PC-3 (cell line): Measurements from ENCODE around the gene NPSR1. TPM values are rescaled to one million over a fixed set of nuclear protein-coding genes. Genes with fewer than 3 reads are reported as not detected.
"Not testable (repeated sequence)": the region's sequence is repeated elsewhere in the genome, so short reads cannot be mapped to it uniquely, and the experiment has no call there.

ENCODE experiments used
- ATAC-seq: fragments of 200-7000 bp; cut with Tn5 transposase; 2 replicates; pipeline ENCODE4 v1.9.1; 2020; ENCODE audit warnings: mild to moderate bottlenecking, moderate library complexity
- BruUV-seq: library from RNA; stranded (reverse); fragments of 400-500 nt; replicated peaks from 2 replicates; lab custom pipeline; 2021; lab: Mats Ljungman, UMichigan
- CTCF ChIA-PET: fragments of 300-600 bp; sonication (Branson Sonifier 250); formaldehyde crosslinking; loops from one replicate; lab custom pipeline; 2022; ENCODE audit warnings: antibody characterized with exemption; lab: Charles Lee
- POLR2A ChIA-PET: fragments of 300-600 bp; sonication (Branson Sonifier 250); formaldehyde crosslinking; loops from one replicate; lab custom pipeline; 2022; ENCODE audit warnings: antibody characterized with exemption; ENCODE audit not compliant: unreplicated experiment; lab: Charles Lee
- DNase-seq: peaks from one replicate; pipeline ENCODE4 v3.0.0-alpha.2; 2015
- H2AFZ ChIP-seq: fragments of 300-600 bp; sonication (generic); 2 replicates; pipeline ENCODE4 v1.6.0; 2016; ENCODE audit warnings: antibody characterized with exemption, low read length
- H3F3A ChIP-seq: fragments of 300-600 bp; sonication (generic); one replicate; pipeline ENCODE4 v1.6.0; 2017; ENCODE audit warnings: antibody characterized with exemption, low read length, control low read depth, mild to moderate bottlenecking; ENCODE audit not compliant: unreplicated experiment
- H3K27ac ChIP-seq: fragments of 300-600 bp; sonication (generic); 2 replicates; pipeline ENCODE4 v1.5.1; 2016; ENCODE audit warnings: mild to moderate bottlenecking, low read length
- H3K27me3 ChIP-seq: fragments of 300-600 bp; sonication (generic); 2 replicates; pipeline ENCODE4 v1.6.1; 2016; ENCODE audit warnings: low read length, mixed read lengths
- H3K36me3 ChIP-seq: fragments of 300-600 bp; sonication (generic); 2 replicates; pipeline ENCODE4 v1.6.1; 2016; ENCODE audit warnings: low read depth, mixed run types, low read length, mixed read lengths
- H3K4me1 ChIP-seq: fragments of 300-600 bp; sonication (generic); 2 replicates; pipeline ENCODE4 v1.5.1; 2016; ENCODE audit warnings: low read length; ENCODE audit not compliant: insufficient read depth
- H3K4me2 ChIP-seq: fragments of 300-600 bp; sonication (generic); 2 replicates; pipeline ENCODE4 v1.6.0; 2016; ENCODE audit warnings: low read length
- H3K4me3 ChIP-seq: fragments of 300-600 bp; sonication (generic); 2 replicates; pipeline ENCODE4 v1.5.1; 2016; ENCODE audit warnings: mild to moderate bottlenecking, low read length, mixed read lengths
- H3K79me2 ChIP-seq: fragments of 300-600 bp; sonication (generic); 2 replicates; pipeline ENCODE4 v1.6.1; 2017; ENCODE audit warnings: low read length, mixed read lengths
- H3K9ac ChIP-seq: fragments of 300-600 bp; sonication (generic); 2 replicates; pipeline ENCODE4 v1.6.0; 2016; ENCODE audit warnings: mild to moderate bottlenecking, low read length
- H3K9me2 ChIP-seq: fragments of 300-600 bp; sonication (generic); replicated peaks from 2 replicates; pipeline ENCODE4 v1.6.1; 2016; ENCODE audit warnings: mixed run types, low read length, mixed read lengths
- H3K9me3 ChIP-seq: fragments of 300-600 bp; sonication (generic); 2 replicates; pipeline ENCODE4 v1.6.1; 2016; ENCODE audit warnings: low read length, mixed read lengths
- H4K20me1 ChIP-seq: fragments of 300-600 bp; sonication (generic); 2 replicates; pipeline ENCODE4 v1.6.1; 2016; ENCODE audit warnings: low read length, mixed read lengths
- CTCF ChIP-seq: fragments of 300-600 bp; sonication (generic); conservative IDR thresholded peaks from 2 replicates; pipeline ENCODE4 v1.5.1; 2017; ENCODE audit warnings: antibody characterized with exemption, low read depth, mild to moderate bottlenecking, low read length
- EZH2 ChIP-seq: fragments of 300-600 bp; sonication (generic); IDR thresholded peaks from one replicate; pipeline ENCODE4 v1.6.1; 2017; ENCODE audit warnings: antibody characterized with exemption, mild to moderate bottlenecking, low read length; ENCODE audit not compliant: unreplicated experiment
- EZH2phosphoT487 ChIP-seq: fragments of 300-600 bp; sonication (generic); IDR thresholded peaks from 2 replicates; pipeline ENCODE4 v1.6.1; 2018; ENCODE audit warnings: mild to moderate bottlenecking, antibody characterized with exemption, low read length, borderline replicate concordance
- intact Hi-C: fragments of 100-400 bp; cut with micrococcal nuclease; formaldehyde crosslinking; loops from 2 replicates; pipeline ENCODE4 v1.9.0; 2023
- total RNA-seq: library from RNA; depleted of rRNA; stranded (reverse); fragments of >200 nt; gene quantifications from 2 replicates; pipeline ENCODE4 v1.2.3, GENCODE V29; 2014

NPSR1 gene
- total RNA-seq, 1 experiment from 2014 or later = not detected

- no TSS peak for BruUV-seq
- H3K9ac ChIP-seq = no peak overlapping the region
These were observed 217.5 kb downstream of the NPSR1 start for GRCh38 chr7:34875481-34875880.

GRCh38 chr7:34878944-34879735, 221.1 kb downstream of the NPSR1 start:
- DNase-seq, H3K4me2 ChIP-seq, H3F3A ChIP-seq, H2AFZ ChIP-seq, H3K9ac ChIP-seq, POLR2A ChIA-PET, H3K27me3 ChIP-seq, BruUV-seq, CTCF ChIA-PET, ATAC-seq, H3K36me3 ChIP-seq, H3K4me1 ChIP-seq, H3K9me3 ChIP-seq, H4K20me1 ChIP-seq, H3K4me3 ChIP-seq, H3K79me2 ChIP-seq, H3K27ac ChIP-seq, intact Hi-C loops, H3K9me2 ChIP-seq: not testable (repeated sequence)

More at GRCh38 chr7:34875481-34875880, 217.5 kb downstream of the NPSR1 start:
- intact Hi-C loops = no loop called here
- POLR2A ChIA-PET = no interaction called here
- TF ChIP-seq EZH2phosphoT487 (no peak), EZH2 (no peak)
- H3K4me1 ChIP-seq = no peaks in the 10 kb centered on the region
- no peaks in the 10 kb centered on the region for H3K79me2 ChIP-seq
- no peaks in the 10 kb centered on the region for H3K27me3 ChIP-seq
- H3K36me3 ChIP-seq = no peaks in the 10 kb centered on the region
- CTCF ChIA-PET = no interaction called here
- DNase-seq (no peak), ATAC-seq (no peak)
- H4K20me1 ChIP-seq = no peaks in the 10 kb centered on the region
- H3K9me2 ChIP-seq = no peaks in the 10 kb centered on the region
- no peaks in the 10 kb centered on the region for H3F3A ChIP-seq
- no peak overlapping the region for H2AFZ ChIP-seq
- no peaks in the 10 kb centered on the region for H3K9me3 ChIP-seq
- H3K27ac ChIP-seq = no peak overlapping the region
- no peak overlapping the region for H3K4me3 ChIP-seq
- H3K4me2 ChIP-seq = no peak overlapping the region

- Histone ChIP-seq H3K9me3 (no peaks in the 10 kb centered on the region), H3K9ac (no peak overlapping the region), H3K27ac (no peak overlapping the region), H3K4me3 (no peak overlapping the region), H3K4me2 (no peak overlapping the region), H3F3A (no peaks in the 10 kb centered on the region), H3K79me2 (no peaks in the 10 kb centered on the region), H3K9me2 (no peaks in the 10 kb centered on the region), H3K36me3 (no peaks in the 10 kb centered on the region), H3K4me1 (no peaks in the 10 kb centered on the region), H4K20me1 (no peaks in the 10 kb centered on the region), H2AFZ (no peak overlapping the region), H3K27me3 (no peaks in the 10 kb centered on the region)
- ATAC-seq (no peak), DNase-seq (no peak)
- TF ChIP-seq EZH2 (no peak), CTCF (no peak), EZH2phosphoT487 (no peak)
- intact Hi-C loops = no loop called here
- POLR2A ChIA-PET = no interaction called here
- no TSS peak for BruUV-seq
- CTCF ChIA-PET = no interaction called here
These were observed 221.9 kb downstream of the NPSR1 start for GRCh38 chr7:34879871-34880270.

GRCh38 chr7:34883855-34884254, 225.8 kb downstream of the NPSR1 start:
- DNase-seq, POLR2A ChIA-PET: not testable (repeated sequence)

More at GRCh38 chr7:34883855-34884254, 225.8 kb downstream of the NPSR1 start:
- ATAC-seq, H3K79me2 ChIP-seq, H3F3A ChIP-seq, H3K9ac ChIP-seq, H3K4me3 ChIP-seq, H3K36me3 ChIP-seq, H4K20me1 ChIP-seq, H3K4me1 ChIP-seq, H2AFZ ChIP-seq, H3K27ac ChIP-seq, H3K27me3 ChIP-seq, H3K9me3 ChIP-seq, BruUV-seq, H3K4me2 ChIP-seq, CTCF ChIA-PET, intact Hi-C loops, H3K9me2 ChIP-seq: not testable (repeated sequence)
